Endothelial cell of umbilical vein (primary cell): ENCODE data around the gene DTNA. TPM values are rescaled to one million over a fixed set of nuclear protein-coding genes. Genes with fewer than 3 reads are reported as not detected.

Source experiments
- BruUV-seq: library from RNA; stranded (reverse); fragments of 400-500 nt; replicated peaks from 2 replicates; lab custom pipeline; 2021; lab: Mats Ljungman, UMichigan
- CTCF ChIA-PET: fragments of 300-600, 350-600 bp; sonication (Branson Sonifier 250); formaldehyde crosslinking; loops from one replicate; lab custom pipeline; 2021; ENCODE audit warnings: antibody characterized with exemption, inconsistent platforms; lab: Charles Lee
- POLR2A ChIA-PET: fragments of 300-600, 350-600 bp; sonication (Branson Sonifier 250); formaldehyde crosslinking; loops from one replicate; lab custom pipeline; 2021; ENCODE audit warnings: antibody characterized with exemption, inconsistent platforms; lab: Charles Lee
- DNase-seq: peaks from one replicate; pipeline ENCODE4 v3.0.0-alpha.2; 2011; ENCODE audit warnings: low read depth, low spot score
- FAIRE-seq: peaks from 2 replicates; lab custom pipeline; 2011; peaks lifted over from hg19 to GRCh38; lab: Jason Lieb, UNC
- H2AFZ ChIP-seq: 2 replicates; pipeline ENCODE4 v1.6.0; 2012; ENCODE audit warnings: low read depth, low read length, control low read depth, inconsistent platforms
- H3K27ac ChIP-seq: 2 replicates; pipeline ENCODE4 v1.5.1; 2011; ENCODE audit warnings: low read depth, mild to moderate bottlenecking, control low read depth, low read length, moderate library complexity; ENCODE audit not compliant: insufficient read depth
- H3K27me3 ChIP-seq, 2 experiments: 2 replicates each; pipeline versions ENCODE4 v1.6.0 to v1.6.1; 2011; ENCODE audit warnings: low read length in 2 of 2, mixed read lengths in 1 of 2; ENCODE audit not compliant: control insufficient read depth in 2 of 2, insufficient read depth in 2 of 2
- H3K36me3 ChIP-seq, 2 experiments: 2 replicates in 1 of 2; 3 replicates in 1 of 2; pipeline ENCODE4 v1.5.1; 2011; ENCODE audit warnings: low read length in 2 of 2, mild to moderate bottlenecking in 1 of 2, moderate library complexity in 1 of 2; ENCODE audit not compliant: control insufficient read depth in 2 of 2, insufficient read depth in 2 of 2; ENCODE audit errors: extremely low read depth in 1 of 2
- H3K4me1 ChIP-seq: 3 replicates; pipeline ENCODE4 v1.5.1; 2011; ENCODE audit warnings: mild to moderate bottlenecking, low read length; ENCODE audit not compliant: control insufficient read depth, insufficient read depth; ENCODE audit errors: extremely low read depth
- H3K4me2 ChIP-seq: 2 replicates; pipeline ENCODE4 v1.6.1; 2011; ENCODE audit warnings: low read length, control low read depth, mixed read lengths; ENCODE audit not compliant: insufficient read depth
- H3K4me3 ChIP-seq, 3 experiments: fragments of 200-600 bp in 1 of 3; sonication (generic), shearing (Covaris generic) in 1 of 3; replicated peaks in 1 of 3; 2 replicates each; pipeline ENCODE4 v1.5.1; 2011 to 2016; ENCODE audit warnings: control low read depth in 3 of 3, low read length in 3 of 3, mild to moderate bottlenecking in 2 of 3, inconsistent platforms in 1 of 3, low read depth in 1 of 3, moderate library complexity in 1 of 3; ENCODE audit not compliant: insufficient read depth in 1 of 3
- H3K79me2 ChIP-seq: 2 replicates; pipeline ENCODE4 v1.6.0; 2012; ENCODE audit warnings: low read length, inconsistent platforms; ENCODE audit not compliant: control insufficient read depth, insufficient read depth
- H3K9ac ChIP-seq: replicated peaks from 2 replicates; pipeline ENCODE3; 2011; ENCODE audit warnings: low read length, control low read depth; ENCODE audit not compliant: insufficient read depth; ENCODE audit errors: extremely low read depth
- H3K9me1 ChIP-seq: replicated peaks from 3 replicates; pipeline ENCODE4 v1.6.0; 2011; ENCODE audit warnings: mild to moderate bottlenecking, low read length; ENCODE audit not compliant: control insufficient read depth, insufficient read depth; ENCODE audit errors: extremely low read depth
- H3K9me3 ChIP-seq: replicated peaks from 2 replicates; pipeline ENCODE4 v1.5.1; 2012; ENCODE audit warnings: low read length, inconsistent platforms; ENCODE audit not compliant: control insufficient read depth, insufficient read depth
- H4K20me1 ChIP-seq: replicated peaks from 2 replicates; pipeline ENCODE3; 2011; ENCODE audit warnings: mild to moderate bottlenecking, low read length; ENCODE audit not compliant: control insufficient read depth, insufficient read depth; ENCODE audit errors: extremely low read depth
- CTCF ChIP-seq, 2 donors: IDR thresholded peaks; 1 replicate in 1 of 2; 2 replicates in 1 of 2; pipeline ENCODE4 v1.5.1; 2011; ENCODE audit warnings: low read length in 2 of 2, mild to moderate bottlenecking in 2 of 2, moderate library complexity in 2 of 2, control low read depth in 1 of 2, inconsistent platforms in 1 of 2, low read depth in 1 of 2; ENCODE audit not compliant: insufficient read depth in 1 of 2; ENCODE audit errors: extremely low read depth in 1 of 2
- FOS ChIP-seq: IDR thresholded peaks from 2 replicates; pipeline ENCODE4 v1.6.1; 2011; ENCODE audit warnings: mild to moderate bottlenecking, low read length, moderate library complexity, borderline replicate concordance; ENCODE audit not compliant: insufficient read depth
- GATA2 ChIP-seq: IDR thresholded peaks from 2 replicates; pipeline ENCODE4 v1.7.0; 2011; ENCODE audit warnings: low read depth, mild to moderate bottlenecking, moderate library complexity, mixed read lengths, low read length; ENCODE audit not compliant: insufficient read length, insufficient read depth
- JUN ChIP-seq: IDR thresholded peaks from 2 replicates; pipeline ENCODE4 v1.6.1; 2011; ENCODE audit warnings: borderline replicate concordance, low read depth; ENCODE audit not compliant: insufficient read length, insufficient read depth
- MAX ChIP-seq: IDR thresholded peaks from 2 replicates; pipeline ENCODE4 v1.6.1; 2011; ENCODE audit not compliant: insufficient read depth, insufficient read length
- MYC ChIP-seq: IDR thresholded peaks from one replicate; pipeline ENCODE4 v1.6.1; 2011; ENCODE audit warnings: mild to moderate bottlenecking, low read depth, low read length
- POLR2A ChIP-seq: IDR thresholded peaks from 2 replicates; pipeline ENCODE4 v1.6.1; 2012; ENCODE audit warnings: low read depth, mild to moderate bottlenecking, control low read depth, low read length
- POLR2AphosphoS5 ChIP-seq: IDR thresholded peaks from 2 replicates; pipeline ENCODE4 v1.6.1; 2012; ENCODE audit warnings: low read depth, mild to moderate bottlenecking, control low read depth, low read length, moderate library complexity; ENCODE audit not compliant: insufficient read depth
- dilution Hi-C: fragments of 300-500 bp; cut with MboI; formaldehyde crosslinking; loops from one replicate; pipeline ENCODE4 v1.15.0; 2019; ENCODE audit warnings: low sequenced_read_pairs; ENCODE audit not compliant: extremely low pct_ligation_motif_present
- intact Hi-C: fragments of 100-400 bp; cut with micrococcal nuclease; formaldehyde crosslinking; loops from one replicate; pipeline ENCODE4 v1.10.0; 2022
- polyA plus RNA-seq, 4 experiments: library from polyadenylated mRNA; depleted of rRNA in 3 of 4; stranded (reverse) in 3 of 4; unstranded in 1 of 4; fragments of >200 nt; gene quantifications; 2 replicates each; pipeline versions ENCODE4 v1.2.1 to v1.2.3, GENCODE V29; 2011 to 2012; ENCODE audit warnings: missing spikeins in 1 of 4
- total RNA-seq: library from RNA; stranded (reverse); gene quantifications from 2 replicates; pipeline ENCODE4 v1.2.3, GENCODE V29; 2021

Gene DTNA
- total and polyA plus RNA-seq, 2 donors (not counting 3 experiments of a cell fraction or from before 2014, with no cell fraction given) = 6.6 to 15.3 TPM

- no peak overlapping the region for H2AFZ ChIP-seq
- dilution Hi-C loops (no loop called here), intact Hi-C loops (no loop called here)
These were observed 20.7 kb downstream of the DTNA start for GRCh38 chr18:34730774-34731173.

More at GRCh38 chr18:34730774-34731173, 20.7 kb downstream of the DTNA start:
- Histone ChIP-seq H3K79me2 (no peaks in the 10 kb centered on the region), H3K9me3 (no peaks in the 10 kb centered on the region), H3K4me2 (no peak overlapping the region), H3K36me3 (no peaks in the 10 kb centered on the region), H3K9me1 (no peaks in the 10 kb centered on the region), H3K4me1 (no peaks in the 10 kb centered on the region), H3K27ac (no peak overlapping the region), H4K20me1 (no peaks in the 10 kb centered on the region), H3K9ac (no peak overlapping the region), H3K4me3 (no peak overlapping the region), H3K27me3 (no peaks in the 10 kb centered on the region)
- CTCF ChIA-PET = interaction anchor here (0.7 to 3.5 kb wide), 3 partner anchors 10 to 608 kb away, joined by 3 to 14 read pairs (median 4); no protein-coding TSS in a partner anchor
- FAIRE-seq = no peak
- POLR2A ChIA-PET = no interaction called here
- no TSS peak for BruUV-seq
- TF ChIP-seq GATA2 = no peak
- TF ChIP-seq POLR2AphosphoS5 = no peak
- TF ChIP-seq MYC = no peak
- TF ChIP-seq JUN = no peak
- no peak for TF ChIP-seq MAX
- TF ChIP-seq CTCF (IDR thresholded peaks at IDR 0.05; ENCODE audit: extremely low read depth in 1 of 2, insufficient read depth in 1 of 2, low read depth in 1 of 2, low read length in 2 of 2) = no peak
- TF ChIP-seq POLR2A = no peak
- no peak for TF ChIP-seq FOS
- DNase-seq = no peak
